AG04449 (cell line): ENCODE data around the gene ASIC1.

ENCODE experiments used
- CTCF ChIA-PET: fragments of 350-600 bp; formaldehyde crosslinking; extraction: SDS; loops from one replicate; lab custom pipeline; 2021; ENCODE audit warnings: antibody characterized with exemption; lab: Yijun Ruan, JAX
- POLR2A ChIA-PET: fragments of 400-600, 350-600 bp; formaldehyde crosslinking; extraction: SDS; loops from one replicate; lab custom pipeline; 2020; ENCODE audit warnings: antibody characterized with exemption, inconsistent platforms; lab: Yijun Ruan, JAX
- DNase-seq: peaks from one replicate; pipeline ENCODE4 v3.0.0-alpha.2; 2010; ENCODE audit warnings: low read depth, low spot score
- H3K4me3 ChIP-seq: 2 replicates; pipeline ENCODE4 v1.5.1; 2011; ENCODE audit warnings: low read depth, mild to moderate bottlenecking, control low read depth, low read length
- TF ChIP-seq, protein P1 (sequence below): IDR thresholded peaks from one replicate; pipeline ENCODE4 v1.5.1; 2011; ENCODE audit warnings: mild to moderate bottlenecking, moderate library complexity, low read length, control low read depth, inconsistent platforms; ENCODE audit not compliant: insufficient read depth; ENCODE audit errors: missing control alignments

ASIC1 gene

GRCh38 chr12:50117057-50117622 lies 59.7 kb downstream of the ASIC1 start:
- POLR2A ChIA-PET = no interaction called here
- TF ChIP-seq, protein P1, sequence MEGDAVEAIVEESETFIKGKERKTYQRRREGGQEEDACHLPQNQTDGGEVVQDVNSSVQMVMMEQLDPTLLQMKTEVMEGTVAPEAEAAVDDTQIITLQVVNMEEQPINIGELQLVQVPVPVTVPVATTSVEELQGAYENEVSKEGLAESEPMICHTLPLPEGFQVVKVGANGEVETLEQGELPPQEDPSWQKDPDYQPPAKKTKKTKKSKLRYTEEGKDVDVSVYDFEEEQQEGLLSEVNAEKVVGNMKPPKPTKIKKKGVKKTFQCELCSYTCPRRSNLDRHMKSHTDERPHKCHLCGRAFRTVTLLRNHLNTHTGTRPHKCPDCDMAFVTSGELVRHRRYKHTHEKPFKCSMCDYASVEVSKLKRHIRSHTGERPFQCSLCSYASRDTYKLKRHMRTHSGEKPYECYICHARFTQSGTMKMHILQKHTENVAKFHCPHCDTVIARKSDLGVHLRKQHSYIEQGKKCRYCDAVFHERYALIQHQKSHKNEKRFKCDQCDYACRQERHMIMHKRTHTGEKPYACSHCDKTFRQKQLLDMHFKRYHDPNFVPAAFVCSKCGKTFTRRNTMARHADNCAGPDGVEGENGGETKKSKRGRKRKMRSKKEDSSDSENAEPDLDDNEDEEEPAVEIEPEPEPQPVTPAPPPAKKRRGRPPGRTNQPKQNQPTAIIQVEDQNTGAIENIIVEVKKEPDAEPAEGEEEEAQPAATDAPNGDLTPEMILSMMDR = no peak
- DNase-seq = no peak
- no peak overlapping the region for H3K4me3 ChIP-seq
- CTCF ChIA-PET = interaction anchor here (1.1 kb wide), 1 partner anchor 16 kb away, joined by 3 read pairs; no protein-coding TSS in a partner anchor

GRCh38 chr12:50119387-50119786 lies 62.0 kb downstream of the ASIC1 start:
- no peak overlapping the region for H3K4me3 ChIP-seq
- no peak for DNase-seq
- POLR2A ChIA-PET = no interaction called here
- CTCF ChIA-PET = interaction anchor here (0.6 to 6.8 kb wide), 4 partner anchors 8 to 80 kb away, joined by 3 to 48 read pairs (median 3); partner anchors contain the start of gene COX14
- TF ChIP-seq, protein P1 = no peak

DNA sequence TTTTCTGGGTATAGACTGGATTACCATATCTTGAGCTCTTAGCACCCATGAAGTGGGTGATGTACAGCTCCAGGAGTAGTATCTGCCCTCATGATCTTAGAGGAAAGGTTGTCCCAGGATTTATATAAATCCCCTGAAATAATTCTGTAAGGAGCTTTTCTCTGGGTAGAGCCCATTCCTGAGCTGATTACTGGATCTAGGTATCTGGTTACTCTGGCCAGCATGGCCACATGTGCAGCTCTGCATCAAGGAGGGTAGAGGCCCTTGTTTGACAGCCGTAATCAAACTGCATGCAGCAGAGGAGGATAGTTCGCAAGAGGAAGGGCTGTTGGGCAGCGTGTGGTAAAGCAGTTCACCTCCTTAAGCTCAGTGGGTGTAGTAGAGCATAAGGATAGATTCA lies 63.1 kb downstream of the ASIC1 start:
- CTCF ChIA-PET = interaction anchor here (1.1 to 6.8 kb wide), 3 partner anchors 9 to 55 kb away, joined by 3 to 48 read pairs (median 4); partner anchors contain the start of gene COX14
- POLR2A ChIA-PET = interaction anchor here (0.6 kb wide), 1 partner anchor 14 kb away, joined by 3 read pairs; no protein-coding TSS in a partner anchor
- DNase-seq = no peak

DNA sequence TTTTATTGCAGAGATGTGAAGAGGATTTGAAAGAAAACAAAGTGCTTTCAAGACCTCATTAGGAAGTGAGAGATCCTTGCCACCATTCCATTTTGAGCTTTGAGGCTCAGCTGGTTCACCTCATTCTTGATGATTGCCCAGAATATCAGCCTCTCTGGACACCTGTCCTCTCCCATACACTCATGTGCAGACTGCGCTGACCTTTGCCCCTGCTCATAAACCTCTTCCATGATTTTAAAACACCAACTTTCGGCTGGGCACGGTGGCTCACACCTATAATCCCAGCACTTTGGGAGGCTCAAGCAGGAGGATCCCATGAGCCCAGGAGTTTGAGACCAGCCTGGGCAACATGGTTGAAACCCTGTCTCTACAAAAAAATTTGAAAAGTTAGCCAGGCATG lies 63.6 kb downstream of the ASIC1 start:
- ChIA-PET POLR2A (interaction anchor here (0.6 kb wide), 1 partner anchor 14 kb away, joined by 3 read pairs; no protein-coding TSS in a partner anchor), CTCF (interaction anchor here (1.2 to 6.8 kb wide), 2 partner anchors 10 to 11 kb away, joined by 4 to 48 read pairs; partner anchors contain the start of gene COX14)
- H3K4me3 ChIP-seq = no peak overlapping the region
- no peak for DNase-seq
- TF ChIP-seq, protein P1 = no peak

More for the DNA sequence above, 63.1 kb downstream of the ASIC1 start:
- TF ChIP-seq, protein P1 = no peak
- no peak overlapping the region for H3K4me3 ChIP-seq

DNA sequence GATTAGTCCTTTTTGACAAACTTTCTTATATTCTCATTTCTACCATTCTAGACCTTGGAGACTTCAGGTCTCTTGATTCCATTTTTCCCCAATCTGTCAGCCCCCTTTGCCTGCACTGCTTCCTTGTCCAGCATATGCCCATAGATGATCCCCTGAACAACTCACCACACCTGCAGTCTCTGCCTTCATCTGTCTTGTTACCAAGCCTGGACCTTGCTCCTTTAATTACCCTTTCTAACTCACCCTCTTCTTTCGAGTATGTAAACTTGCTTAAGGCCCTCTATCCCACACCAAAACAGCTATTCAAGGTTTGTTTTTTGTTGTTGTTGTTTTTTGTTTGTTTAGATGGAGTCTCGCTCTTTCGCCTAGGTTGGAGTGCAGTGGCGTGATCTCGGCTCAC lies 64.2 kb downstream of the ASIC1 start:
- ChIA-PET POLR2A (no interaction called here), CTCF (interaction anchor here (6.8 kb wide), 1 partner anchor 10 kb away, joined by 48 read pairs; the partner anchor contains the start of gene COX14)
- TF ChIP-seq, protein P1 = no peak
- no peak for DNase-seq
- H3K4me3 ChIP-seq = no peak overlapping the region

- TF ChIP-seq, protein P1 = no peak
Observed at GRCh38 chr12:50123203-50123602, 65.8 kb downstream of the ASIC1 start.

More at GRCh38 chr12:50123203-50123602, 65.8 kb downstream of the ASIC1 start:
- ChIA-PET POLR2A (no interaction called here), CTCF (interaction anchor here (1.3 to 6.8 kb wide), 2 partner anchors 9 to 12 kb away, joined by 3 to 48 read pairs; partner anchors contain the start of gene COX14)
- no peak overlapping the region for H3K4me3 ChIP-seq
- no peak for DNase-seq
